Measurements from ENCODE around the gene HSF2BP.
"Not testable (repeated sequence)": the region's sequence is repeated elsewhere in the genome, so short reads cannot be mapped to it uniquely, and the experiment has no call there.

DNA sequence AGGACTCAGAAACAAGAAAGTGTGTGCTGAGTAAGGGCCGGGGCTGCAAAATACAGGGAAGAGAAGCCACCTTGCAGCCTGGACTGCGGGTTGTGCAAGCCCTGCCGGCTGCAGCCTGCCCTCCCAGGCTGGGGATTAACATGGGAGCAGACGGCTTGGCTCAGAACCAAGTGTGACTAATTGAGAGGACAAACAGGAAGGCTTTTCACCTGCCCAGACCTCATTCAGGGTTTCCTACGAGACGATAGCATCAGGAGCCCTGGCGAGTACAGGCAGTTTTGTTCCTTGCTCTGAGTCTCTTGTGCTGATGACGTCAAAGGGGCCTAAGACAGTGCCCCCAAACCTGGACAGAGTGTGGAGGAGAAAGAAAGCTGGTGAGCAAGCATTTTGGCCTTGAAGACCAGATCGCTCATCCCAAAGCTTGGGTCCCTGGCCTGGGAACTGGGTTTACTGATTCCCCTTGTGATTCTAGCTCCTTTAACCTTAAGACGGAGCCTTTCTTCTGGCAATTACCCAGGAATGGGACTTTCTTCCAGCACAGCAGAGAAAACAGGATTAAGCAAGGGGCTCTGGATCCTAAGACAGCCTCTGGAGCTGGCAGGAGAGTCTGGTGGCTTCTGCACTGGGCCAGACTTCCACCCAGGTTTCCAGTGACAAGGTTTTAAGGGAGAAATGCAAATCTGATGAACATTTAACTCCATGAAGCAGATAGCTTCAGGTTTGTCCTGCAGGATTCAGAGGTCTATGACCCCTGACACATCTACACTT, 142.2 kb downstream of the HSF2BP start:
- TF ChIP-seq, protein P1, sequence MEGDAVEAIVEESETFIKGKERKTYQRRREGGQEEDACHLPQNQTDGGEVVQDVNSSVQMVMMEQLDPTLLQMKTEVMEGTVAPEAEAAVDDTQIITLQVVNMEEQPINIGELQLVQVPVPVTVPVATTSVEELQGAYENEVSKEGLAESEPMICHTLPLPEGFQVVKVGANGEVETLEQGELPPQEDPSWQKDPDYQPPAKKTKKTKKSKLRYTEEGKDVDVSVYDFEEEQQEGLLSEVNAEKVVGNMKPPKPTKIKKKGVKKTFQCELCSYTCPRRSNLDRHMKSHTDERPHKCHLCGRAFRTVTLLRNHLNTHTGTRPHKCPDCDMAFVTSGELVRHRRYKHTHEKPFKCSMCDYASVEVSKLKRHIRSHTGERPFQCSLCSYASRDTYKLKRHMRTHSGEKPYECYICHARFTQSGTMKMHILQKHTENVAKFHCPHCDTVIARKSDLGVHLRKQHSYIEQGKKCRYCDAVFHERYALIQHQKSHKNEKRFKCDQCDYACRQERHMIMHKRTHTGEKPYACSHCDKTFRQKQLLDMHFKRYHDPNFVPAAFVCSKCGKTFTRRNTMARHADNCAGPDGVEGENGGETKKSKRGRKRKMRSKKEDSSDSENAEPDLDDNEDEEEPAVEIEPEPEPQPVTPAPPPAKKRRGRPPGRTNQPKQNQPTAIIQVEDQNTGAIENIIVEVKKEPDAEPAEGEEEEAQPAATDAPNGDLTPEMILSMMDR (IDR thresholded peaks at IDR 0.05; ENCODE audit: poor library complexity, severe bottlenecking): not testable (repeated sequence)
- TF ChIP-seq EP300 (conservative IDR thresholded peaks at IDR 0.05; ENCODE audit: poor library complexity, severe bottlenecking); SMC3 (conservative IDR thresholded peaks at IDR 0.05; ENCODE audit: poor library complexity); MXI1 (conservative IDR thresholded peaks at IDR 0.05; ENCODE audit: poor library complexity, severe bottlenecking); RAD21 (conservative IDR thresholded peaks at IDR 0.05); POLR2AphosphoS5 (IDR thresholded peaks at IDR 0.05); TAF1 (IDR thresholded peaks at IDR 0.05; ENCODE audit: low read depth); EZH2 (IDR thresholded peaks at IDR 0.05; ENCODE audit: borderline replicate concordance, insufficient read depth, low read length, poor library complexity, severe bottlenecking): not testable (repeated sequence)
- TF ChIP-seq, protein P2, sequence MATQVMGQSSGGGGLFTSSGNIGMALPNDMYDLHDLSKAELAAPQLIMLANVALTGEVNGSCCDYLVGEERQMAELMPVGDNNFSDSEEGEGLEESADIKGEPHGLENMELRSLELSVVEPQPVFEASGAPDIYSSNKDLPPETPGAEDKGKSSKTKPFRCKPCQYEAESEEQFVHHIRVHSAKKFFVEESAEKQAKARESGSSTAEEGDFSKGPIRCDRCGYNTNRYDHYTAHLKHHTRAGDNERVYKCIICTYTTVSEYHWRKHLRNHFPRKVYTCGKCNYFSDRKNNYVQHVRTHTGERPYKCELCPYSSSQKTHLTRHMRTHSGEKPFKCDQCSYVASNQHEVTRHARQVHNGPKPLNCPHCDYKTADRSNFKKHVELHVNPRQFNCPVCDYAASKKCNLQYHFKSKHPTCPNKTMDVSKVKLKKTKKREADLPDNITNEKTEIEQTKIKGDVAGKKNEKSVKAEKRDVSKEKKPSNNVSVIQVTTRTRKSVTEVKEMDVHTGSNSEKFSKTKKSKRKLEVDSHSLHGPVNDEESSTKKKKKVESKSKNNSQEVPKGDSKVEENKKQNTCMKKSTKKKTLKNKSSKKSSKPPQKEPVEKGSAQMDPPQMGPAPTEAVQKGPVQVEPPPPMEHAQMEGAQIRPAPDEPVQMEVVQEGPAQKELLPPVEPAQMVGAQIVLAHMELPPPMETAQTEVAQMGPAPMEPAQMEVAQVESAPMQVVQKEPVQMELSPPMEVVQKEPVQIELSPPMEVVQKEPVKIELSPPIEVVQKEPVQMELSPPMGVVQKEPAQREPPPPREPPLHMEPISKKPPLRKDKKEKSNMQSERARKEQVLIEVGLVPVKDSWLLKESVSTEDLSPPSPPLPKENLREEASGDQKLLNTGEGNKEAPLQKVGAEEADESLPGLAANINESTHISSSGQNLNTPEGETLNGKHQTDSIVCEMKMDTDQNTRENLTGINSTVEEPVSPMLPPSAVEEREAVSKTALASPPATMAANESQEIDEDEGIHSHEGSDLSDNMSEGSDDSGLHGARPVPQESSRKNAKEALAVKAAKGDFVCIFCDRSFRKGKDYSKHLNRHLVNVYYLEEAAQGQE (IDR thresholded peaks at IDR 0.05; ENCODE audit: borderline replicate concordance): not testable (repeated sequence)
